Karpas-422 (cell line): ENCODE results near the gene SOX5. TPM values are rescaled to one million over a fixed set of nuclear protein-coding genes. Genes with fewer than 3 reads are reported as not detected.

Experiments used
- DNase-seq: peaks from one replicate; pipeline ENCODE4 v3.0.0-alpha.2; 2015
- H2AFZ ChIP-seq: fragments of 200-600 bp; sonication (generic); 2 replicates; pipeline ENCODE4 v1.6.1; 2014; ENCODE audit warnings: antibody characterized with exemption, low read length, mixed read lengths
- H3K27ac ChIP-seq: fragments of 200-600 bp; sonication (generic); 2 replicates; pipeline ENCODE4 v1.5.1; 2014; ENCODE audit warnings: mild to moderate bottlenecking, low read length, moderate library complexity
- H3K27me3 ChIP-seq: fragments of 200-600 bp; sonication (generic); 2 replicates; pipeline ENCODE4 v1.6.1; 2014; ENCODE audit warnings: low read length, mixed read lengths
- H3K36me3 ChIP-seq: fragments of 200-600 bp; sonication (generic); 2 replicates; pipeline ENCODE4 v1.6.1; 2014; ENCODE audit warnings: low read length, mixed read lengths; ENCODE audit not compliant: insufficient read depth
- H3K4me1 ChIP-seq: fragments of 200-600 bp; sonication (generic); 2 replicates; pipeline ENCODE4 v1.6.1; 2014; ENCODE audit warnings: mild to moderate bottlenecking, low read length, mixed read lengths
- H3K4me2 ChIP-seq: fragments of 200-600 bp; sonication (generic); 2 replicates; pipeline ENCODE4 v1.6.1; 2014; ENCODE audit warnings: low read length, low read depth, mild to moderate bottlenecking; ENCODE audit not compliant: poor library complexity, severe bottlenecking
- H3K4me3 ChIP-seq: fragments of 200-600 bp; sonication (generic); 2 replicates; pipeline ENCODE4 v1.5.1; 2014; ENCODE audit warnings: mild to moderate bottlenecking, antibody characterized with exemption, low read length, mixed read lengths
- H3K79me2 ChIP-seq: fragments of 200-600 bp; sonication (generic); 2 replicates; pipeline ENCODE4 v1.6.1; 2014; ENCODE audit warnings: mild to moderate bottlenecking, low read length, mixed read lengths
- H3K9ac ChIP-seq: fragments of 200-600 bp; sonication (generic); 2 replicates; pipeline ENCODE4 v1.6.0; 2014; ENCODE audit warnings: low read length
- H3K9me2 ChIP-seq: fragments of 200-600 bp; sonication (generic), shearing (Covaris generic); replicated peaks from 2 replicates; pipeline ENCODE4 v1.6.0; 2014; ENCODE audit warnings: mild to moderate bottlenecking, low read length, moderate library complexity; ENCODE audit not compliant: insufficient read depth
- H3K9me3 ChIP-seq: fragments of 300-700, 200-600 bp; sonication (generic); 2 replicates; pipeline ENCODE4 v1.6.1; 2014; ENCODE audit warnings: low read length, mixed read lengths
- H4K20me1 ChIP-seq: fragments of 200-600 bp; sonication (generic); 2 replicates; pipeline ENCODE4 v1.6.1; 2014; ENCODE audit warnings: mild to moderate bottlenecking, antibody characterized with exemption, low read length, low read depth; ENCODE audit not compliant: insufficient read depth
- total RNA-seq: library from RNA; depleted of rRNA; stranded (reverse); fragments of >200 nt; shearing (Covaris generic); gene quantifications from 2 replicates; pipeline ENCODE4 v1.2.3, GENCODE V29; 2014; ENCODE audit warnings: low replicate concordance

Gene SOX5
- total RNA-seq, 1 experiment from 2014 or later, result 30.5 TPM

- Histone ChIP-seq H3K36me3 (no peaks in the 10 kb centered on the region), H3K79me2 (no peaks in the 10 kb centered on the region), H3K4me2 (no peak overlapping the region), H3K9me3 (no peaks in the 10 kb centered on the region), H3K9ac (no peak overlapping the region), H4K20me1 (no peaks in the 10 kb centered on the region), H2AFZ (no peak overlapping the region), H3K4me3 (no peak overlapping the region), H3K4me1 (no peaks in the 10 kb centered on the region), H3K27me3 (no peaks in the 10 kb centered on the region), H3K27ac (no peak overlapping the region), H3K9me2 (no peaks in the 10 kb centered on the region)
- no peak for DNase-seq
These were observed 290.3 kb downstream of the SOX5 start for GRCh38 chr12:23659131-23659530.

DNA sequence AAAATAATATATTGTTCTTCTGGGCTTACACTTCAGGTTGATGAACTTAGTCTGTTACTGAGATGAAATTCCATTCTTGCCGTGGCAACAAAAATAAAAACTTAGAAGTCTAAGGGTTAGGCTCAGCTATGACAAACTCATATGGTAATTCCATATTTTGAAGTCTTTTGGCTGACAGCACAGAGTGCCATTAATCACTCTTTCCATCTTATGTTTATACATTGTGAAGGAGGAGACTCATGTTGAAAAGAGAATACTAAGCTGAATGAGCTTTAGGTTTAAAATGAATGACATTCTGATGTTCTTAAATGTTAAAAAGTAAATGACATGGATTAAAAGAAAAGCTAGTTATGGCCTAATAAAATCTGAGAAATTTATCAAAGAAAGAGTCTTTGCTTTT, 291.9 kb downstream of the SOX5 start:
- no peak overlapping the region for H3K9ac ChIP-seq
- H3K4me3 ChIP-seq, result no peak overlapping the region
- H2AFZ ChIP-seq, result no peak overlapping the region
- no peaks in the 10 kb centered on the region for H3K9me2 ChIP-seq
- no peaks in the 10 kb centered on the region for H3K4me1 ChIP-seq
- H3K4me2 ChIP-seq, result no peak overlapping the region
- no peaks in the 10 kb centered on the region for H3K27me3 ChIP-seq
- no peak for DNase-seq
- H3K9me3 ChIP-seq, result no peaks in the 10 kb centered on the region
- no peaks in the 10 kb centered on the region for H3K36me3 ChIP-seq
- H3K27ac ChIP-seq, result no peak overlapping the region
- no peaks in the 10 kb centered on the region for H3K79me2 ChIP-seq
- H4K20me1 ChIP-seq, result no peaks in the 10 kb centered on the region

GRCh38 chr12:23655884-23656283, 293.6 kb downstream of the SOX5 start:
- DNase-seq, result no peak
- H3K4me1 ChIP-seq, result no peaks in the 10 kb centered on the region
- H2AFZ ChIP-seq, result no peak overlapping the region
- H3K36me3 ChIP-seq, result no peaks in the 10 kb centered on the region
- H3K27me3 ChIP-seq, result no peaks in the 10 kb centered on the region
- H3K9me2 ChIP-seq, result no peaks in the 10 kb centered on the region
- no peaks in the 10 kb centered on the region for H4K20me1 ChIP-seq
- H3K27ac ChIP-seq, result no peak overlapping the region
- no peaks in the 10 kb centered on the region for H3K79me2 ChIP-seq
- no peak overlapping the region for H3K9ac ChIP-seq
- no peak overlapping the region for H3K4me2 ChIP-seq
- H3K4me3 ChIP-seq, result no peak overlapping the region
- no peaks in the 10 kb centered on the region for H3K9me3 ChIP-seq

DNA sequence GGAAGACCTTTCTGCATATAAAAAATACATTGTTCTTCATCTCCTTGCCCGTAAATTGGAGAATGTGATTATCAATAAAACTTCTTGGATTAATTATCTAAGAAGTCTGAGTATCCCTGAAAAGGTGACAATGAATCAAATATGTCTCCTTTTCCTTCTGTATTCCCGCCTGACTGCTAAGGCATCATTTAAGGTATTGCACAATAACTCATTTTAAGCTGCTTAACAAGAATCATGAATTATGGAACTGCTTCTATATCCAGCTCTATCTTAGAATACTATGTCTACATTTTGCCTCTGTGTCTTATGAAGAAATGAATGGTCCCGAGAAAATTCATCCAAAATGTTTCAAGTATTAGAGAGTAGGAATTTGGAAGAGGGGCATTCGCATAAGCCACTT, 294.4 kb downstream of the SOX5 start:
- H4K20me1 ChIP-seq, result no peaks in the 10 kb centered on the region

DNA sequence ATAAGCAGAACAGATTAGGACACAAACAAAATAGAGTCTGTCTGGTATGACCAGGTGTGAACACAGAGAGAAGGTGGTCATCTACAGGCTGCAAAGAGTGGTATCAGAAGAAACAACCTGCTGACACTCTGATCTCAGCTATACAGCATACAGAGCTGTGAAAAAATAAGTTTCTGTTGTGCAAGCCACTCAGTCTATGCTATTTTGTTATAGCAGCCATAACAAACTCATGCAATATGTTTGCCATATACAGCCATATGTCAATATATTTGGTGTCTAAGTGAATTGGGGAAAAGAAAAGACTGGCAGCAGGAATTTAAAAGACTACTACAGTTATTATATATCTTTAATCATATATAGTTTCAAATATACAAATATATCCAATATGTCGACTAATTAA, 300.9 kb downstream of the SOX5 start:
- Histone ChIP-seq H4K20me1 (no peaks in the 10 kb centered on the region), H3K9me2 (no peaks in the 10 kb centered on the region), H3K4me1 (no peaks in the 10 kb centered on the region), H3K4me3 (no peak overlapping the region), H3K79me2 (no peaks in the 10 kb centered on the region), H3K36me3 (no peaks in the 10 kb centered on the region), H3K27ac (no peak overlapping the region), H3K9me3 (no peaks in the 10 kb centered on the region; the same call in 1 of the 2 replicates), H2AFZ (no peak overlapping the region), H3K4me2 (no peak overlapping the region), H3K9ac (no peak overlapping the region), H3K27me3 (no peaks in the 10 kb centered on the region)
- DNase-seq, result no peak

More for the DNA sequence above, 294.4 kb downstream of the SOX5 start:
- H3K9me3 ChIP-seq, result no peaks in the 10 kb centered on the region
- H3K4me2 ChIP-seq, result no peak overlapping the region
- H3K9me2 ChIP-seq, result no peaks in the 10 kb centered on the region
- no peak overlapping the region for H2AFZ ChIP-seq
- H3K36me3 ChIP-seq, result no peaks in the 10 kb centered on the region
- no peaks in the 10 kb centered on the region for H3K79me2 ChIP-seq
- no peaks in the 10 kb centered on the region for H3K4me1 ChIP-seq
- H3K4me3 ChIP-seq, result no peak overlapping the region
- no peak overlapping the region for H3K9ac ChIP-seq
- H3K27ac ChIP-seq, result no peak overlapping the region
- no peaks in the 10 kb centered on the region for H3K27me3 ChIP-seq
- DNase-seq, result no peak

- Histone ChIP-seq H3K9me2 (no peaks in the 10 kb centered on the region), H3K4me2 (no peak overlapping the region), H3K4me3 (no peak overlapping the region), H2AFZ (no peak overlapping the region), H3K79me2 (no peaks in the 10 kb centered on the region), H3K9me3 (no peaks in the 10 kb centered on the region), H3K36me3 (no peaks in the 10 kb centered on the region), H4K20me1 (no peaks in the 10 kb centered on the region), H3K27me3 (no peaks in the 10 kb centered on the region), H3K27ac (no peak overlapping the region), H3K9ac (no peak overlapping the region), H3K4me1 (no peaks in the 10 kb centered on the region)
- no peak for DNase-seq
These were observed 308.7 kb downstream of the SOX5 start for GRCh38 chr12:23640754-23641153.

- Histone ChIP-seq H3K9me3 (0 out of 2 replicates have a peak, but pooled peaks cover 3% of the 10 kb centered on the region), H3K79me2 (no peaks in the 10 kb centered on the region), H4K20me1 (no peaks in the 10 kb centered on the region), H2AFZ (no peak overlapping the region), H3K9me2 (no peaks in the 10 kb centered on the region), H3K4me1 (no peaks in the 10 kb centered on the region), H3K9ac (no peak overlapping the region), H3K36me3 (no peaks in the 10 kb centered on the region), H3K4me3 (no peak overlapping the region), H3K27me3 (no peaks in the 10 kb centered on the region), H3K27ac (no peak overlapping the region), H3K4me2 (no peak overlapping the region)
- DNase-seq, result no peak
These were observed 315.1 kb downstream of the SOX5 start for GRCh38 chr12:23634344-23634743.

DNA sequence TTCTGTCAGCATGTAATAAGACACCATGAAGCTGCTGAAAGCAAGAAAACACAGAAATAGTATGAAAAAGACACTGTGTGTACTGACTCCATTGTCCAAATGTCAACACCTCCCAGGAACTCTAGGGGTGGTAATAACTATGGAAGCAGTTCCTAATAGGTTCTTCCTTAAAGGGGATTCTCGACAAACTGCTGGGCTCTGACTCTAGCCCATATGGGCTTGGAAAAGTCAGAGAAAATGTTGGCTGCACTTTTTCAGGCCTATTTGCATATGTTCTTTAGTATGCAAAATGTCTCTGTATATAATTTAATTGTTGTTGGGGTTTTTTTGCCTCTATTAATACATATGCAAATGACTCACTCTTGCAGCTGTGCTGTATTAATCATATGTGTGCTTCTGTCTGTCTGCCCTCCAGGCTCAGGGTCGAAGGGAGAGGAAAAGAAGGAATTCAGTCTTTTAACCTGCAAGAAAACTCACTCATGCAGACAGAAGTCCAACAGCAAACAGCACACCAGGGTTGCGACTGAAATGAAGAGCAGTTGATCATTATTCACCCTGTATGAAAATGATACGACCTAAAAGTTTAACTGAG, 317.6 kb downstream of the SOX5 start:
- no peak overlapping the region for H2AFZ ChIP-seq
- no peak overlapping the region for H3K27ac ChIP-seq
- H3K9me3 ChIP-seq, result peaks cover 3% of the 10 kb centered on the region; the same call in 1 of the 2 replicates
- H3K4me2 ChIP-seq, result no peak overlapping the region
- H3K79me2 ChIP-seq, result no peaks in the 10 kb centered on the region
- no peak overlapping the region for H3K4me3 ChIP-seq
- DNase-seq, result no peak
- no peaks in the 10 kb centered on the region for H3K4me1 ChIP-seq
- no peaks in the 10 kb centered on the region for H3K27me3 ChIP-seq
- no peak overlapping the region for H3K9ac ChIP-seq
- no peaks in the 10 kb centered on the region for H3K9me2 ChIP-seq
- H4K20me1 ChIP-seq, result no peaks in the 10 kb centered on the region
- H3K36me3 ChIP-seq, result no peaks in the 10 kb centered on the region
